IPS-18a (cell line): Measurements from ENCODE around the gene MACROD2.

Source experiments
- H3K27ac ChIP-seq: one replicate; pipeline ENCODE4 v1.5.1; 2013; ENCODE audit warnings: low read length
- H3K27me3 ChIP-seq: one replicate; pipeline ENCODE4 v1.6.1; 2013; ENCODE audit warnings: mild to moderate bottlenecking, low read length; ENCODE audit not compliant: control insufficient read depth, insufficient read depth
- H3K36me3 ChIP-seq: one replicate; pipeline ENCODE4 v1.6.1; 2013; ENCODE audit warnings: low read depth, low read length; ENCODE audit not compliant: control insufficient read depth
- H3K4me1 ChIP-seq: one replicate; pipeline ENCODE4 v1.6.1; 2013; ENCODE audit warnings: low read depth, low read length; ENCODE audit not compliant: control insufficient read depth
- H3K4me3 ChIP-seq: one replicate; pipeline ENCODE4 v1.5.1; 2013; ENCODE audit warnings: low read length
- H3K9ac ChIP-seq: one replicate; pipeline ENCODE4 v1.6.1; 2013; ENCODE audit warnings: mild to moderate bottlenecking, low read length, moderate library complexity
- H3K9me3 ChIP-seq: one replicate; pipeline ENCODE4 v1.6.1; 2013; ENCODE audit warnings: low read depth, low read length; ENCODE audit not compliant: control insufficient read depth

Gene MACROD2

GRCh38 chr20:14573676-14574075 lies 578.4 kb downstream of the MACROD2 start:
- no peak overlapping the region for H3K4me3 ChIP-seq
- no peaks in the 10 kb centered on the region for H3K4me1 ChIP-seq
- H3K27me3 ChIP-seq, result no peaks in the 10 kb centered on the region
- H3K36me3 ChIP-seq, result no peaks in the 10 kb centered on the region
- H3K9me3 ChIP-seq, result no peaks in the 10 kb centered on the region
- no peak overlapping the region for H3K9ac ChIP-seq
- H3K27ac ChIP-seq, result no peak overlapping the region

- no peak overlapping the region for H3K27ac ChIP-seq
- H3K9ac ChIP-seq, result no peak overlapping the region
- H3K4me1 ChIP-seq, result no peaks in the 10 kb centered on the region
- H3K4me3 ChIP-seq, result no peak overlapping the region
- no peaks in the 10 kb centered on the region for H3K36me3 ChIP-seq
- H3K27me3 ChIP-seq, result no peaks in the 10 kb centered on the region
- H3K9me3 ChIP-seq, result no peaks in the 10 kb centered on the region
Observed at GRCh38 chr20:14576196-14576877, 581.0 kb downstream of the MACROD2 start.

- Histone ChIP-seq H3K4me3 (no peak overlapping the region), H3K4me1 (no peaks in the 10 kb centered on the region), H3K27me3 (no peaks in the 10 kb centered on the region), H3K27ac (no peak overlapping the region), H3K9ac (no peak overlapping the region), H3K9me3 (no peaks in the 10 kb centered on the region), H3K36me3 (no peaks in the 10 kb centered on the region)
Observed at GRCh38 chr20:14580418-14581074, 585.2 kb downstream of the MACROD2 start.

GRCh38 chr20:14581731-14582130 lies 586.4 kb downstream of the MACROD2 start:
- Histone ChIP-seq H3K9me3 (no peaks in the 10 kb centered on the region), H3K9ac (no peak overlapping the region), H3K27ac (no peak overlapping the region), H3K36me3 (no peaks in the 10 kb centered on the region), H3K4me3 (no peak overlapping the region), H3K27me3 (no peaks in the 10 kb centered on the region), H3K4me1 (no peaks in the 10 kb centered on the region)

GRCh38 chr20:14582855-14583254 lies 587.5 kb downstream of the MACROD2 start:
- no peaks in the 10 kb centered on the region for H3K36me3 ChIP-seq
- H3K27ac ChIP-seq, result no peak overlapping the region
- no peak overlapping the region for H3K9ac ChIP-seq
- H3K9me3 ChIP-seq, result no peaks in the 10 kb centered on the region
- H3K4me1 ChIP-seq, result no peaks in the 10 kb centered on the region
- no peaks in the 10 kb centered on the region for H3K27me3 ChIP-seq
- H3K4me3 ChIP-seq, result no peak overlapping the region

- no peaks in the 10 kb centered on the region for H3K4me1 ChIP-seq
- no peaks in the 10 kb centered on the region for H3K36me3 ChIP-seq
Observed at GRCh38 chr20:14583413-14583812, 588.1 kb downstream of the MACROD2 start.

GRCh38 chr20:14589383-14589782 lies 594.1 kb downstream of the MACROD2 start:
- no peaks in the 10 kb centered on the region for H3K27me3 ChIP-seq
- H3K36me3 ChIP-seq, result no peaks in the 10 kb centered on the region
- H3K27ac ChIP-seq, result no peak overlapping the region
- no peak overlapping the region for H3K4me3 ChIP-seq
- no peaks in the 10 kb centered on the region for H3K9me3 ChIP-seq
- no peak overlapping the region for H3K9ac ChIP-seq
- H3K4me1 ChIP-seq, result no peaks in the 10 kb centered on the region

More at GRCh38 chr20:14583413-14583812, 588.1 kb downstream of the MACROD2 start:
- Histone ChIP-seq H3K9me3 (no peaks in the 10 kb centered on the region), H3K4me3 (no peak overlapping the region), H3K9ac (no peak overlapping the region), H3K27ac (no peak overlapping the region), H3K27me3 (no peaks in the 10 kb centered on the region)

- H3K36me3 ChIP-seq, result no peaks in the 10 kb centered on the region
- H3K4me3 ChIP-seq, result no peak overlapping the region
- H3K27me3 ChIP-seq, result no peaks in the 10 kb centered on the region
- H3K27ac ChIP-seq, result no peak overlapping the region
- H3K9me3 ChIP-seq, result no peaks in the 10 kb centered on the region
- no peaks in the 10 kb centered on the region for H3K4me1 ChIP-seq
- H3K9ac ChIP-seq, result no peak overlapping the region
Observed at GRCh38 chr20:14595051-14595450, 599.7 kb downstream of the MACROD2 start.

GRCh38 chr20:14597206-14597715 lies 601.9 kb downstream of the MACROD2 start:
- Histone ChIP-seq H3K4me1 (no peaks in the 10 kb centered on the region), H3K4me3 (no peak overlapping the region), H3K9me3 (no peaks in the 10 kb centered on the region), H3K36me3 (no peaks in the 10 kb centered on the region), H3K9ac (no peak overlapping the region), H3K27me3 (no peaks in the 10 kb centered on the region), H3K27ac (no peak overlapping the region)

- H3K4me1 ChIP-seq, result no peaks in the 10 kb centered on the region
- H3K4me3 ChIP-seq, result no peak overlapping the region
- no peaks in the 10 kb centered on the region for H3K9me3 ChIP-seq
- no peak overlapping the region for H3K9ac ChIP-seq
- H3K27me3 ChIP-seq, result no peaks in the 10 kb centered on the region
- no peaks in the 10 kb centered on the region for H3K36me3 ChIP-seq
- H3K27ac ChIP-seq, result no peak overlapping the region
Observed at GRCh38 chr20:14599613-14600012, 604.3 kb downstream of the MACROD2 start.

- Histone ChIP-seq H3K27ac (no peak overlapping the region), H3K4me1 (no peaks in the 10 kb centered on the region), H3K4me3 (no peak overlapping the region), H3K36me3 (no peaks in the 10 kb centered on the region), H3K9ac (no peak overlapping the region), H3K27me3 (no peaks in the 10 kb centered on the region), H3K9me3 (no peaks in the 10 kb centered on the region)
Observed at GRCh38 chr20:14600527-14600926, 605.2 kb downstream of the MACROD2 start.

GRCh38 chr20:14604143-14604542 lies 608.8 kb downstream of the MACROD2 start:
- Histone ChIP-seq H3K27ac (no peak overlapping the region), H3K36me3 (no peaks in the 10 kb centered on the region), H3K4me3 (no peak overlapping the region), H3K4me1 (no peaks in the 10 kb centered on the region), H3K9me3 (no peaks in the 10 kb centered on the region), H3K27me3 (no peaks in the 10 kb centered on the region), H3K9ac (no peak overlapping the region)
